ENCODE data around the gene CLMN. TPM values are rescaled to one million over a fixed set of nuclear protein-coding genes. Genes with fewer than 3 reads are reported as not detected.

Gene CLMN
- polyA plus RNA-seq, 3 donors, result 22.0 to 33.7 (median 23.2) TPM

DNA sequence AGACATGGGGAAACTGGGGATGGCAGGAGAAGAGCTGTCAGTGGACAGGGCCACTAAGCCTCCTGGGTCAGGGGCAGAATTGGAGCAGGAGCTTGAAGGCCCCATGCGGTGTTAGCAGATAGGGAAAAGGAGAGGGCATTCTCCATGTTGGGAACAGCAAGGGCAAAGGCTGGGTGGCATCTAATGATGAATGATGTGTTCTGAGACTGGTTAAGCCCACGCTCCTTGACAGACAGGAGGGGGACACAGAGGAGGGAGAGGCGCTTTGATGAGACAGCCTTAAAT lies 63.0 kb downstream of the CLMN start:
- Histone ChIP-seq H3K9me3 (replicated peaks in 1 of 2; ENCODE audit: control insufficient read depth in 1 of 2, insufficient read depth in 1 of 2, low read length in 2 of 2) (no peaks in the 10 kb centered on the region), H3K36me3 (replicated peaks in 1 of 2; ENCODE audit: control insufficient read depth in 1 of 2, insufficient read depth in 2 of 2, low read length in 2 of 2) (no peaks in the 10 kb centered on the region), H3K79me2 (ENCODE audit: insufficient read depth, low read length) (no peaks in the 10 kb centered on the region), H2AFZ (ENCODE audit: insufficient read depth, low read depth, low read length, poor library complexity, severe bottlenecking) (no peak overlapping the region), H3K27me3 (ENCODE audit: control insufficient read depth in 2 of 2, insufficient read depth in 2 of 2, low read length in 2 of 2) (no peaks in the 10 kb centered on the region), H3K4me3 (replicated peaks in 1 of 3; ENCODE audit: low read depth in 2 of 3, low read length in 3 of 3) (no peak overlapping the region), H3K4me1 (ENCODE audit: control insufficient read depth in 1 of 2, insufficient read depth in 2 of 2, low read length in 2 of 2) (peaks cover 25 to 28% of the 10 kb centered on the region in 2 donors), H3K4me2 (replicated peaks; ENCODE audit: extremely low read depth, low read length, poor library complexity, severe bottlenecking) (no peak overlapping the region), H3K27ac (ENCODE audit: low read depth in 1 of 2, low read length in 2 of 2) (no peak overlapping the region), H3K9ac (ENCODE audit: insufficient read depth, low read length, poor library complexity, severe bottlenecking) (no peak overlapping the region), H4K20me1 (ENCODE audit: insufficient read depth, low read length) (peaks cover 69% of the 10 kb centered on the region)
- TF ChIP-seq, protein P1, sequence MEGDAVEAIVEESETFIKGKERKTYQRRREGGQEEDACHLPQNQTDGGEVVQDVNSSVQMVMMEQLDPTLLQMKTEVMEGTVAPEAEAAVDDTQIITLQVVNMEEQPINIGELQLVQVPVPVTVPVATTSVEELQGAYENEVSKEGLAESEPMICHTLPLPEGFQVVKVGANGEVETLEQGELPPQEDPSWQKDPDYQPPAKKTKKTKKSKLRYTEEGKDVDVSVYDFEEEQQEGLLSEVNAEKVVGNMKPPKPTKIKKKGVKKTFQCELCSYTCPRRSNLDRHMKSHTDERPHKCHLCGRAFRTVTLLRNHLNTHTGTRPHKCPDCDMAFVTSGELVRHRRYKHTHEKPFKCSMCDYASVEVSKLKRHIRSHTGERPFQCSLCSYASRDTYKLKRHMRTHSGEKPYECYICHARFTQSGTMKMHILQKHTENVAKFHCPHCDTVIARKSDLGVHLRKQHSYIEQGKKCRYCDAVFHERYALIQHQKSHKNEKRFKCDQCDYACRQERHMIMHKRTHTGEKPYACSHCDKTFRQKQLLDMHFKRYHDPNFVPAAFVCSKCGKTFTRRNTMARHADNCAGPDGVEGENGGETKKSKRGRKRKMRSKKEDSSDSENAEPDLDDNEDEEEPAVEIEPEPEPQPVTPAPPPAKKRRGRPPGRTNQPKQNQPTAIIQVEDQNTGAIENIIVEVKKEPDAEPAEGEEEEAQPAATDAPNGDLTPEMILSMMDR (IDR thresholded peaks at IDR 0.05), result no peak
- H3K27ac Mint-ChIP-seq, result peak overlapping the region in 5 of 7 donors; percentile 60 to 82 (median 79)
- H3K27me3 Mint-ChIP-seq (ENCODE audit: low read depth in 3 of 3), result peaks cover 0 to 5% (median 2%) of the 10 kb centered on the region in 3 donors
- H3K36me3 Mint-ChIP-seq, result peaks cover 0 to 3% of the 10 kb centered on the region in 2 donors
- WGBS (ENCODE audit: insufficient coverage), result 100% methylated on average over 3 of the region's 3 CpGs
- peak overlapping the region in 1 of 2 donors; percentile 18 for H3K4me3 Mint-ChIP-seq
- peaks cover 0 to 3% (median 0%) of the 10 kb centered on the region in 7 donors for H3K9me3 Mint-ChIP-seq
- peaks cover 41% of the 10 kb centered on the region for H3K4me1 Mint-ChIP-seq
- no peak for DNase-seq
- intact Hi-C loops (cut with micrococcal nuclease), result no loop called here

DNA sequence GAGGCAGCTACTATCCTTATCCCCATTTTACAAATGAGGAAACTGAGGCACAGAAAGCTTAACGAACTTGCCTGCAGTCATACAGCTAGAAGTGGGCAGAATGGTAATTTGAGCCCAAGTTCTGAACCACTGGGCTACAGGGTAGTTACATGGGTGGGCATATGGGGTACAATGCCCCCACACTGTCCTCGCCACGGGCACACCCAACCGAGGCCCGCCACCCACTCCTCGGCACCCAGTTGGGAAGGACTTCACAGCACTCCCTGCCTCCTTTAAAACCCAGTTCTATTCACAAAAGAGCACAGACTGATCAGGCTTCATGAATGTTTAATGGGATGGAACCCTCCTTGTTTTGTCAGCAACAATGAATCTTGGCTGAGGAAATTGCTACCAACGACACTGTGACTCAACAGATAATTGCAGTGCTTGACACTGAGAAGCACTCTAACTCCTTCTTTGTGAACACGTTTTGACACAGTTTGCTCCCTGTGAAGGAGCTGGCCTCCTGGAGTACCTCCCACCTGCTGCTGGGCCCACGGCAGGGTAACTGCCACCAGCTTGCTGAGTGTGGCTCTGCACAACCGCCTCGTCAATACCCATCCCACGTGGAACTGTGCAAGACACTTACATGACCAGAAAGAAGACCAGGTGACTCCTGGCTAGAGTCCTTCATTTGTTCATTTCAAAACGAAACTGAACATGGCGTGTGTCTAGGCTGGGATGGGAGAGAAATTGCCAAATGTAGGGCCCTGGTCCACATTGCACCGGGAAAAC lies 63.5 kb downstream of the CLMN start:
- intact Hi-C loops (cut with micrococcal nuclease), result no loop called here
- Histone ChIP-seq H4K20me1 (ENCODE audit: insufficient read depth, low read length) (peaks cover 64% of the 10 kb centered on the region), H3K4me3 (replicated peaks in 1 of 3; ENCODE audit: low read depth in 2 of 3, low read length in 3 of 3) (no peak overlapping the region), H2AFZ (ENCODE audit: insufficient read depth, low read depth, low read length, poor library complexity, severe bottlenecking) (no peak overlapping the region), H3K27ac (ENCODE audit: low read depth in 1 of 2, low read length in 2 of 2) (peak overlapping the region in 1 of 2 donors; percentile 28), H3K9me3 (replicated peaks in 1 of 2; ENCODE audit: control insufficient read depth in 1 of 2, insufficient read depth in 1 of 2, low read length in 2 of 2) (no peaks in the 10 kb centered on the region), H3K27me3 (ENCODE audit: control insufficient read depth in 2 of 2, insufficient read depth in 2 of 2, low read length in 2 of 2) (no peaks in the 10 kb centered on the region), H3K4me1 (ENCODE audit: control insufficient read depth in 1 of 2, insufficient read depth in 2 of 2, low read length in 2 of 2) (peaks cover 25 to 28% of the 10 kb centered on the region in 2 donors), H3K36me3 (replicated peaks in 1 of 2; ENCODE audit: control insufficient read depth in 1 of 2, insufficient read depth in 2 of 2, low read length in 2 of 2) (no peaks in the 10 kb centered on the region), H3K79me2 (ENCODE audit: insufficient read depth, low read length) (no peaks in the 10 kb centered on the region), H3K9ac (ENCODE audit: insufficient read depth, low read length, poor library complexity, severe bottlenecking) (no peak overlapping the region), H3K4me2 (replicated peaks; ENCODE audit: extremely low read depth, low read length, poor library complexity, severe bottlenecking) (no peak overlapping the region)
- Mint-ChIP-seq H3K9me3 (peaks cover 0 to 3% (median 0%) of the 10 kb centered on the region in 7 donors), H3K27ac (peak overlapping the region; percentile 45 to 82 (median 68)), H3K36me3 (peaks cover 0 to 3% of the 10 kb centered on the region in 2 donors), H3K27me3 (ENCODE audit: low read depth in 3 of 3) (peaks cover 0 to 5% (median 2%) of the 10 kb centered on the region in 3 donors), H3K4me1 (peaks cover 41% of the 10 kb centered on the region), H3K4me3 (peak overlapping the region in 1 of 2 donors; percentile 18)
- no peak for DNase-seq
- TF ChIP-seq, protein P1 (IDR thresholded peaks at IDR 0.05), result no peak
- 82% methylated on average over 10 of the region's 15 CpGs for WGBS (ENCODE audit: insufficient coverage)
